Tibial nerve (tissue), 4 donors: ENCODE results near the gene CDH4.

ENCODE experiments used
- EP300 ChIP-seq, 2 donors: sonication (generic); formaldehyde crosslinking; IDR thresholded peaks; one replicate each; pipeline ENCODE4 v1.6.1; 2017; ENCODE audit warnings: antibody characterized with exemption in 2 of 2, mild to moderate bottlenecking in 1 of 2
- POLR2A ChIP-seq, 2 donors: fragments of 450-650 bp; IDR thresholded peaks; one replicate each; pipeline ENCODE4 v1.6.1; 2017; ENCODE audit warnings: antibody characterized with exemption in 2 of 2, mild to moderate bottlenecking in 2 of 2, moderate library complexity in 2 of 2
- TF ChIP-seq, protein P1 (sequence below), 5 experiments: fragments of 200-600 bp in 3 of 5; fragments of 450-650 bp in 2 of 5; sonication (generic) in 3 of 5; IDR thresholded peaks; one replicate each; pipeline ENCODE4 v1.5.1; 2016 to 2019; ENCODE audit warnings: antibody characterized with exemption in 5 of 5, mild to moderate bottlenecking in 3 of 5, moderate library complexity in 2 of 5

DNA sequence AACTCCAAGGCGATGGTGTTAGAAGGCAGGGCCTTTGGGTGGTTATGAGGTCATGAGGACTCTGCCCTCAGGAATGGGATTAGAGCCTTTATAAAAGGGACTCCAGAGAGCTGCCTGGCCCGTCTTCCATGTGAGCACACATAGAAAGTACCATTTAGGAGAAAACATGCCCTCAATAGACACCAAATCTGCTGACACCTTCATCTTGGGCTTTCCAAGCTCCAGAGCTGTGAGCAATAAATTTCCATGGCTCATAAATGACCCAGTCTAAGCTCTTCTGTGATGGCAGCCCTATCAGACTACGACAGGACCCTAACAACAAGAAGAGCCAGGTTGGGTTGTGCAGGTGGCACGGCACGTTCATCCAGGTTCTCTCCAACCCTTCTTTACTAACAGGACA is 189.5 kb downstream of the CDH4 start:
- TF ChIP-seq, protein P1, sequence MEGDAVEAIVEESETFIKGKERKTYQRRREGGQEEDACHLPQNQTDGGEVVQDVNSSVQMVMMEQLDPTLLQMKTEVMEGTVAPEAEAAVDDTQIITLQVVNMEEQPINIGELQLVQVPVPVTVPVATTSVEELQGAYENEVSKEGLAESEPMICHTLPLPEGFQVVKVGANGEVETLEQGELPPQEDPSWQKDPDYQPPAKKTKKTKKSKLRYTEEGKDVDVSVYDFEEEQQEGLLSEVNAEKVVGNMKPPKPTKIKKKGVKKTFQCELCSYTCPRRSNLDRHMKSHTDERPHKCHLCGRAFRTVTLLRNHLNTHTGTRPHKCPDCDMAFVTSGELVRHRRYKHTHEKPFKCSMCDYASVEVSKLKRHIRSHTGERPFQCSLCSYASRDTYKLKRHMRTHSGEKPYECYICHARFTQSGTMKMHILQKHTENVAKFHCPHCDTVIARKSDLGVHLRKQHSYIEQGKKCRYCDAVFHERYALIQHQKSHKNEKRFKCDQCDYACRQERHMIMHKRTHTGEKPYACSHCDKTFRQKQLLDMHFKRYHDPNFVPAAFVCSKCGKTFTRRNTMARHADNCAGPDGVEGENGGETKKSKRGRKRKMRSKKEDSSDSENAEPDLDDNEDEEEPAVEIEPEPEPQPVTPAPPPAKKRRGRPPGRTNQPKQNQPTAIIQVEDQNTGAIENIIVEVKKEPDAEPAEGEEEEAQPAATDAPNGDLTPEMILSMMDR (IDR thresholded peaks at IDR 0.05) = no peak
- TF ChIP-seq EP300 (IDR thresholded peaks at IDR 0.05) (no peak), POLR2A (IDR thresholded peaks at IDR 0.05) (no peak)
